Caco-2 (cell line): ENCODE results near the gene DOK6. TPM values are rescaled to one million over a fixed set of nuclear protein-coding genes. Genes with fewer than 3 reads are reported as not detected.

Source experiments
- BruUV-seq: library from RNA; stranded (reverse); fragments of 400-500 nt; replicated peaks from 2 replicates; lab custom pipeline; 2021; lab: Mats Ljungman, UMichigan
- CTCF ChIA-PET: fragments of 300-600 bp; sonication (Branson Sonifier 250); formaldehyde crosslinking; loops from one replicate; lab custom pipeline; 2022; ENCODE audit warnings: antibody characterized with exemption; lab: Charles Lee
- POLR2A ChIA-PET: fragments of 300-600 bp; sonication (Branson Sonifier 250); formaldehyde crosslinking; loops from one replicate; lab custom pipeline; 2022; ENCODE audit warnings: antibody characterized with exemption; lab: Charles Lee
- DNase-seq, 2 experiments: peaks; one replicate each; pipeline versions ENCODE4 v3.0.0 to v3.0.0-alpha.2; 2020 to 2022
- H3K27me3 ChIP-seq: replicated peaks from 2 replicates; pipeline ENCODE4 v1.6.0; 2011; ENCODE audit warnings: low read length; ENCODE audit not compliant: control insufficient read depth, insufficient read depth
- H3K36me3 ChIP-seq: 2 replicates; pipeline ENCODE4 v1.5.1; 2011; ENCODE audit warnings: low read length; ENCODE audit not compliant: control insufficient read depth, insufficient read depth
- H3K4me1 ChIP-seq: fragments of 250-450 bp; sonication (Bioruptor Pico); 2 replicates; pipeline ENCODE4 v1.5.1; 2020; ENCODE audit warnings: mild to moderate bottlenecking
- H3K4me3 ChIP-seq: 2 replicates; pipeline ENCODE4 v1.5.1; 2011; ENCODE audit warnings: low read depth, mild to moderate bottlenecking, control low read depth, low read length
- H3K9me3 ChIP-seq: fragments of 250-450 bp; sonication (Bioruptor Pico); 2 replicates; pipeline ENCODE4 v1.5.1; 2020; ENCODE audit warnings: mild to moderate bottlenecking, moderate library complexity
- H3K27ac Mint-ChIP-seq: one replicate; pipeline ENCODE4 v1.8.0; 2022; ENCODE audit warnings: mixed read lengths; ENCODE audit not compliant: unreplicated experiment
- H3K27me3 Mint-ChIP-seq: one replicate; pipeline ENCODE4 v1.8.0; 2022; ENCODE audit warnings: mixed read lengths; ENCODE audit not compliant: insufficient read depth, unreplicated experiment
- H3K36me3 Mint-ChIP-seq: one replicate; pipeline ENCODE4 v1.8.0; 2022; ENCODE audit warnings: mild to moderate bottlenecking, mixed read lengths; ENCODE audit not compliant: insufficient read depth, unreplicated experiment
- H3K4me1 Mint-ChIP-seq: one replicate; pipeline ENCODE4 v1.8.0; 2022; ENCODE audit warnings: low read depth, mixed read lengths; ENCODE audit not compliant: unreplicated experiment
- H3K4me3 Mint-ChIP-seq: one replicate; pipeline ENCODE4 v1.8.0; 2022; ENCODE audit warnings: mild to moderate bottlenecking, moderate library complexity, mixed read lengths; ENCODE audit not compliant: unreplicated experiment
- H3K9me3 Mint-ChIP-seq: one replicate; pipeline ENCODE4 v1.8.0; 2022; ENCODE audit warnings: mixed read lengths; ENCODE audit not compliant: unreplicated experiment
- intact Hi-C: fragments of 100-400 bp; cut with micrococcal nuclease; formaldehyde crosslinking; loops from one replicate; pipeline ENCODE4 v1.10.0; 2022; ENCODE audit not compliant: unreplicated experiment
- total RNA-seq: library from RNA; stranded (reverse); gene quantifications from 2 replicates; pipeline ENCODE4 v1.2.3, GENCODE V29; 2022
- TF ChIP-seq, protein P1 (sequence below), 2 experiments: fragments of 200-600 bp in 1 of 2; IDR thresholded peaks; 1 replicate in 1 of 2; 2 replicates in 1 of 2; pipeline versions ENCODE4 v1.5.1 to v1.8.0; 2011 to 2022; ENCODE audit warnings: antibody characterized with exemption in 1 of 2, control low read depth in 1 of 2, inconsistent platforms in 1 of 2, low read depth in 1 of 2, low read length in 1 of 2, mild to moderate bottlenecking in 1 of 2, moderate library complexity in 1 of 2; ENCODE audit not compliant: insufficient read depth in 1 of 2, severe bottlenecking in 1 of 2, unreplicated experiment in 1 of 2

DOK6 gene
- total RNA-seq, 1 experiment from 2014 or later, result not detected

DNA sequence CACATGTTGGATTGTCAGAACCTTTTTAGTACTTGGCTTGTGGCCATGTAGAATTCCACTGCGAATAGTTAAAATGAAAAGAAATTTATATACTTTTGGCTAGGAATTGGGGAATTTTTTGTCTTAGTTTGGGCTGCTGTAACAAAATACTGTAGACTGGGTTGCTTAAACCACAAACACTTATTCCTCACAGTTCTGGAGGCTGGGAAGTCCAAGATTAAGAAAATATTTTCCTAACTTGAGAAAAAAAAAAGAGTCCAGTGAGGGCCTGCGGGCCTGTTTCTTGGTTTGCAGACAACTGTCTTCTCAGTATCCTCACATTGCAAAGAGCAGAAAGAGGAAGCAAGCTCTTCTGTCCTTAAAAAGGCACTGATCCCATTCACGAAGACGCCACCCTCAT lies 465.1 kb downstream of the DOK6 start:
- TF ChIP-seq, protein P1, sequence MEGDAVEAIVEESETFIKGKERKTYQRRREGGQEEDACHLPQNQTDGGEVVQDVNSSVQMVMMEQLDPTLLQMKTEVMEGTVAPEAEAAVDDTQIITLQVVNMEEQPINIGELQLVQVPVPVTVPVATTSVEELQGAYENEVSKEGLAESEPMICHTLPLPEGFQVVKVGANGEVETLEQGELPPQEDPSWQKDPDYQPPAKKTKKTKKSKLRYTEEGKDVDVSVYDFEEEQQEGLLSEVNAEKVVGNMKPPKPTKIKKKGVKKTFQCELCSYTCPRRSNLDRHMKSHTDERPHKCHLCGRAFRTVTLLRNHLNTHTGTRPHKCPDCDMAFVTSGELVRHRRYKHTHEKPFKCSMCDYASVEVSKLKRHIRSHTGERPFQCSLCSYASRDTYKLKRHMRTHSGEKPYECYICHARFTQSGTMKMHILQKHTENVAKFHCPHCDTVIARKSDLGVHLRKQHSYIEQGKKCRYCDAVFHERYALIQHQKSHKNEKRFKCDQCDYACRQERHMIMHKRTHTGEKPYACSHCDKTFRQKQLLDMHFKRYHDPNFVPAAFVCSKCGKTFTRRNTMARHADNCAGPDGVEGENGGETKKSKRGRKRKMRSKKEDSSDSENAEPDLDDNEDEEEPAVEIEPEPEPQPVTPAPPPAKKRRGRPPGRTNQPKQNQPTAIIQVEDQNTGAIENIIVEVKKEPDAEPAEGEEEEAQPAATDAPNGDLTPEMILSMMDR (IDR thresholded peaks at IDR 0.05; ENCODE audit: insufficient read depth in 1 of 2, low read depth in 1 of 2, low read length in 1 of 2, severe bottlenecking in 1 of 2, unreplicated experiment in 1 of 2), result no peak
- no peaks in the 10 kb centered on the region for H3K9me3 Mint-ChIP-seq
- H3K36me3 Mint-ChIP-seq, result no peaks in the 10 kb centered on the region
- ChIA-PET CTCF (no interaction called here), POLR2A (no interaction called here)
- H3K27me3 Mint-ChIP-seq, result no peaks in the 10 kb centered on the region
- Histone ChIP-seq H3K9me3 (no peaks in the 10 kb centered on the region), H3K4me3 (no peak overlapping the region), H3K27me3 (no peaks in the 10 kb centered on the region), H3K36me3 (no peaks in the 10 kb centered on the region), H3K4me1 (no peaks in the 10 kb centered on the region)
- no peak overlapping the region for H3K27ac Mint-ChIP-seq
- intact Hi-C loops, result no loop called here
- no peaks in the 10 kb centered on the region for H3K4me1 Mint-ChIP-seq
- no peak for DNase-seq
- BruUV-seq, result no TSS peak
- H3K4me3 Mint-ChIP-seq, result no peak overlapping the region

DNA sequence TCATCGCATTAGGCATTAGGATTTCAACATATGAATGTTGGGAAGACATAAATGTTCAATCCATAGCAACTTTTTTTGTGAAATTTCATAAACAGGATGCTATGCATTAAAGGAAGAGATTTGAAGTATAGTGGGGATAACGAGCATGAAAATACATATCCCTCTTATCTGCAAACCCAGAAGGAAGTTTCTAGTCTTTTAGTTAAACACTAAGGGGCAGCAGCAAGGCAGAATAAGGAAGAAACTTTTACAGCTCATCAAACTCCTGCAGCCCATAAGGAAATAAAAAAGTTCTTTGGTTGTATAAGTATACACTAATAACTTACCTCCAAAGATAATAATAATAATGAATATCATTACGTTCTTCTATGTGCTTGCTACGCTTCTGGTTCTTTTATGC lies 465.5 kb downstream of the DOK6 start:
- Mint-ChIP-seq H3K4me1 (no peaks in the 10 kb centered on the region), H3K4me3 (no peak overlapping the region), H3K27me3 (no peaks in the 10 kb centered on the region), H3K27ac (no peak overlapping the region), H3K36me3 (no peaks in the 10 kb centered on the region), H3K9me3 (no peaks in the 10 kb centered on the region)
- DNase-seq, result no peak
- no peaks in the 10 kb centered on the region for H3K36me3 ChIP-seq
- no peaks in the 10 kb centered on the region for H3K4me1 ChIP-seq
- CTCF ChIA-PET, result no interaction called here
- H3K4me3 ChIP-seq, result no peak overlapping the region
- H3K9me3 ChIP-seq, result no peaks in the 10 kb centered on the region
- BruUV-seq, result no TSS peak
- TF ChIP-seq, protein P1 (IDR thresholded peaks at IDR 0.05; ENCODE audit: insufficient read depth in 1 of 2, low read depth in 1 of 2, low read length in 1 of 2, severe bottlenecking in 1 of 2, unreplicated experiment in 1 of 2), result no peak
- H3K27me3 ChIP-seq, result no peaks in the 10 kb centered on the region
- intact Hi-C loops, result no loop called here
- POLR2A ChIA-PET, result no interaction called here

DNA sequence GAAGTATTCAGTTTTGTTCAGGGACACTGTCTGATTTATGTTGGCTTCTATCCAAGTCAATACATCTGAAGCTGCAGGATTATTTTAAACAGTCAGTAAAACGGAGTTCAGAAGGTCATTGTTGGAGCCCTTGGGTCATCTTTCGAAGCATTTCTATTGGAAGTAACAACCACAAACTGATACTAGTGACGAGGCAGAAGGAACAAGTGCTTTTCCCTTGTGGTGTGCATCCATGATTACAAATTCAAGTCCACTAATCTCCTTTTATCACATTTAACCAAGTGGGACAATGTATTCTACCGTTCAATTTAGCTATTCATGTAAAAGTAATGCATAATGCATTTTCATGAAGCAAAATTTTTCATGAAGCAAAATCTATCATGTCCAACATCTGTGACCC lies 470.0 kb downstream of the DOK6 start:
- Mint-ChIP-seq H3K27ac (no peak overlapping the region), H3K4me3 (no peak overlapping the region), H3K27me3 (no peaks in the 10 kb centered on the region), H3K9me3 (no peaks in the 10 kb centered on the region), H3K36me3 (no peaks in the 10 kb centered on the region), H3K4me1 (no peaks in the 10 kb centered on the region)
- H3K27me3 ChIP-seq, result no peaks in the 10 kb centered on the region
- intact Hi-C loops, result no loop called here
- H3K9me3 ChIP-seq, result no peaks in the 10 kb centered on the region
- ChIA-PET POLR2A (no interaction called here), CTCF (no interaction called here)
- DNase-seq, result no peak
- no TSS peak for BruUV-seq
- TF ChIP-seq, protein P1 (IDR thresholded peaks at IDR 0.05; ENCODE audit: insufficient read depth in 1 of 2, low read depth in 1 of 2, low read length in 1 of 2, severe bottlenecking in 1 of 2, unreplicated experiment in 1 of 2), result no peak
- no peaks in the 10 kb centered on the region for H3K4me1 ChIP-seq
- H3K4me3 ChIP-seq, result no peak overlapping the region
- H3K36me3 ChIP-seq, result no peaks in the 10 kb centered on the region
